GM23248 (cell line): ENCODE measurements around the gene SHH. TPM values are rescaled to one million over a fixed set of nuclear protein-coding genes. Genes with fewer than 3 reads are reported as not detected.

ENCODE experiments used
- DNase-seq: peaks from one replicate; pipeline ENCODE4 v3.0.0-alpha.2; 2015
- H2AFZ ChIP-seq: fragments of 200-600 bp; sonication (generic); 2 replicates; pipeline ENCODE4 v1.6.1; 2016; ENCODE audit warnings: antibody characterized with exemption
- H3F3A ChIP-seq: fragments of 200-600 bp; sonication (generic); 2 replicates; pipeline ENCODE4 v1.6.1; 2016; ENCODE audit warnings: mild to moderate bottlenecking, antibody characterized with exemption, mixed run types; ENCODE audit not compliant: insufficient read depth
- H3K27ac ChIP-seq: fragments of 200-600 bp; sonication (generic); 2 replicates; pipeline ENCODE4 v1.5.1; 2016; ENCODE audit warnings: mild to moderate bottlenecking
- H3K27me3 ChIP-seq: fragments of 200-600 bp; sonication (generic); replicated peaks from 2 replicates; pipeline ENCODE4 v1.6.1; 2016; ENCODE audit warnings: mild to moderate bottlenecking; ENCODE audit not compliant: insufficient read depth
- H3K36me3 ChIP-seq: fragments of 200-600 bp; sonication (generic); 2 replicates; pipeline ENCODE4 v1.6.1; 2016; ENCODE audit warnings: low read depth, mild to moderate bottlenecking
- H3K4me1 ChIP-seq: fragments of 200-600 bp; sonication (generic); 2 replicates; pipeline ENCODE4 v1.6.1; 2016; ENCODE audit warnings: mild to moderate bottlenecking; ENCODE audit not compliant: insufficient read depth
- H3K4me2 ChIP-seq: fragments of 200-600 bp; sonication (generic); one replicate; pipeline ENCODE4 v1.6.1; 2016; ENCODE audit warnings: mild to moderate bottlenecking; ENCODE audit not compliant: unreplicated experiment
- H3K4me3 ChIP-seq: fragments of 200-600 bp; sonication (generic); 2 replicates; pipeline ENCODE4 v1.5.1; 2016; ENCODE audit warnings: mild to moderate bottlenecking
- H3K79me2 ChIP-seq: fragments of 200-600 bp; sonication (generic); 2 replicates; pipeline ENCODE4 v1.6.1; 2016; ENCODE audit warnings: mild to moderate bottlenecking; ENCODE audit not compliant: insufficient read depth
- H3K9ac ChIP-seq: fragments of 200-600 bp; sonication (generic); 2 replicates; pipeline ENCODE4 v1.6.1; 2016; ENCODE audit warnings: mild to moderate bottlenecking
- H3K9me2 ChIP-seq: fragments of 200-600 bp; sonication (generic); 2 replicates; pipeline ENCODE4 v1.6.1; 2016; ENCODE audit warnings: mixed run types, mild to moderate bottlenecking, moderate library complexity; ENCODE audit not compliant: insufficient read depth
- H3K9me3 ChIP-seq: fragments of 200-600 bp; sonication (generic); one replicate; pipeline ENCODE4 v1.6.1; 2017; ENCODE audit warnings: low read depth
- H4K20me1 ChIP-seq: fragments of 200-600 bp; sonication (generic); 2 replicates; pipeline ENCODE4 v1.6.0; 2016; ENCODE audit not compliant: insufficient read depth
- EZH2 ChIP-seq: fragments of 200-600 bp; sonication (generic); IDR thresholded peaks from 2 replicates; pipeline ENCODE4 v1.6.1; 2018; ENCODE audit warnings: antibody characterized with exemption, mild to moderate bottlenecking; ENCODE audit not compliant: insufficient read depth, poor library complexity, severe bottlenecking
- EZH2phosphoT487 ChIP-seq: fragments of 200-600 bp; sonication (generic); IDR thresholded peaks from 2 replicates; pipeline ENCODE4 v1.6.1; 2018; ENCODE audit warnings: antibody characterized with exemption, moderate library complexity, mild to moderate bottlenecking, low read depth; ENCODE audit not compliant: insufficient read depth
- WGBS, 2 experiments: methylation state at CpG; one replicate each; pipeline ENCODE4 v1.1.6; 2015 to 2017; ENCODE audit warnings: low lambda C conversion rate in 2 of 2, low coverage in 1 of 2; ENCODE audit errors: missing lambda C conversion rate in 2 of 2; 5-methylcytosine and 5-hydroxymethylcytosine counted together
- in situ Hi-C: fragments of 300-500 bp; cut with MboI; formaldehyde crosslinking; loops from 2 replicates; pipeline ENCODE4 v1.15.0; 2020
- polyA plus RNA-seq: library from polyadenylated mRNA; unstranded; fragments of >200 nt; fragmentation: Nextera tagmentation; extraction: Ambion mirVana; gene quantifications from 2 replicates; pipeline ENCODE4 v1.2.1, GENCODE V29; 2016
- total RNA-seq: library from RNA; depleted of rRNA; stranded (reverse); fragments of >200 nt; shearing (Covaris generic); gene quantifications from 2 replicates; pipeline ENCODE4 v1.2.3, GENCODE V29; 2014

Gene SHH
- total and polyA plus RNA-seq, 2 experiments from 2014 or later = not detected

GRCh38 chr7:155782466-155782865 lies 29.8 kb downstream of the SHH start:
- Histone ChIP-seq H3K4me3 (no peak overlapping the region), H3K36me3 (peaks cover 4% of the 10 kb centered on the region; the same call in 1 of the 2 replicates), H3K79me2 (peaks cover 5% of the 10 kb centered on the region; the same call in 1 of the 2 replicates), H3K27me3 (no peaks in the 10 kb centered on the region), H3F3A (peaks cover 16% of the 10 kb centered on the region), H3K9me3 (no peaks in the 10 kb centered on the region), H3K27ac (no peak overlapping the region), H4K20me1 (no peaks in the 10 kb centered on the region), H3K9ac (no peak overlapping the region), H3K4me2 (no peak overlapping the region), H3K4me1 (no peaks in the 10 kb centered on the region), H2AFZ (no peak overlapping the region), H3K9me2 (no peaks in the 10 kb centered on the region)
- TF ChIP-seq EZH2 = no peak
- TF ChIP-seq EZH2phosphoT487 = no peak
- WGBS, 2 experiments = 87 to 89% methylated on average over 10 of the region's 10 CpGs
- no peak for DNase-seq
- in situ Hi-C loops = no loop called here

- no peaks in the 10 kb centered on the region for H3K9me2 ChIP-seq
- peaks cover 16% of the 10 kb centered on the region for H3F3A ChIP-seq
- WGBS, 2 experiments = 88 to 90% methylated on average over 20 of the region's 20 CpGs
- no peak overlapping the region for H2AFZ ChIP-seq
- no peaks in the 10 kb centered on the region for H3K27me3 ChIP-seq
- no peaks in the 10 kb centered on the region for H3K9me3 ChIP-seq
- H3K9ac ChIP-seq = no peak overlapping the region
- no peak overlapping the region for H3K27ac ChIP-seq
- H3K4me2 ChIP-seq = no peak overlapping the region
- no peak for DNase-seq
- no peaks in the 10 kb centered on the region for H3K4me1 ChIP-seq
- H3K79me2 ChIP-seq = peaks cover 5% of the 10 kb centered on the region; the same call in 1 of the 2 replicates
- in situ Hi-C loops = no loop called here
- H3K36me3 ChIP-seq = peaks cover 4% of the 10 kb centered on the region; the same call in 1 of the 2 replicates
- H3K4me3 ChIP-seq = no peak overlapping the region
- TF ChIP-seq EZH2 = no peak
- TF ChIP-seq EZH2phosphoT487 = no peak
- no peaks in the 10 kb centered on the region for H4K20me1 ChIP-seq
These were observed 30.8 kb downstream of the SHH start for GRCh38 chr7:155781433-155781832.

- no peak for DNase-seq
- TF ChIP-seq EZH2 = no peak
- TF ChIP-seq EZH2phosphoT487 = no peak
- Histone ChIP-seq H3K79me2 (peaks cover 5% of the 10 kb centered on the region; the same call in 1 of the 2 replicates), H3K27me3 (no peaks in the 10 kb centered on the region), H3K9ac (no peak overlapping the region), H3F3A (peaks cover 11% of the 10 kb centered on the region), H3K4me1 (no peaks in the 10 kb centered on the region), H3K4me2 (no peak overlapping the region), H3K27ac (no peak overlapping the region), H2AFZ (no peak overlapping the region), H3K9me3 (no peaks in the 10 kb centered on the region), H3K36me3 (peaks cover 4% of the 10 kb centered on the region; the same call in 1 of the 2 replicates), H3K9me2 (no peaks in the 10 kb centered on the region), H4K20me1 (no peaks in the 10 kb centered on the region), H3K4me3 (no peak overlapping the region)
- in situ Hi-C loops = no loop called here
- WGBS, 2 experiments = 86 to 88% methylated on average over 23 to 24 of the region's 24 CpGs
These were observed 31.4 kb downstream of the SHH start for GRCh38 chr7:155780884-155781283.

- Histone ChIP-seq H3K27ac (no peak overlapping the region), H4K20me1 (no peaks in the 10 kb centered on the region), H3K9me2 (no peaks in the 10 kb centered on the region), H3K4me3 (no peak overlapping the region), H3K36me3 (peaks cover 16% of the 10 kb centered on the region; the same call in 1 of the 2 replicates), H3K79me2 (peaks cover 11% of the 10 kb centered on the region), H3F3A (no peaks in the 10 kb centered on the region), H3K27me3 (no peaks in the 10 kb centered on the region), H3K9ac (no peak overlapping the region), H3K4me1 (no peaks in the 10 kb centered on the region), H2AFZ (no peak overlapping the region), H3K9me3 (no peaks in the 10 kb centered on the region), H3K4me2 (no peak overlapping the region)
- in situ Hi-C loops = no loop called here
- DNase-seq = no peak
- WGBS, 2 experiments = 81 to 83% methylated on average over 6 of the region's 6 CpGs
- TF ChIP-seq EZH2 (no peak), EZH2phosphoT487 (no peak)
These were observed 33.9 kb downstream of the SHH start for GRCh38 chr7:155778349-155778748.

GRCh38 chr7:155776606-155777005 lies 35.7 kb downstream of the SHH start:
- no peaks in the 10 kb centered on the region for H3K27me3 ChIP-seq
- H3F3A ChIP-seq = no peaks in the 10 kb centered on the region
- no peak overlapping the region for H2AFZ ChIP-seq
- DNase-seq = no peak
- no peak overlapping the region for H3K9ac ChIP-seq
- H3K79me2 ChIP-seq = peaks cover 12% of the 10 kb centered on the region
- 89 to 91% methylated on average over 8 of the region's 8 CpGs for WGBS, 2 experiments
- H3K27ac ChIP-seq = no peak overlapping the region
- H3K36me3 ChIP-seq = peaks cover 16% of the 10 kb centered on the region; the same call in 1 of the 2 replicates
- no peaks in the 10 kb centered on the region for H3K4me1 ChIP-seq
- no peaks in the 10 kb centered on the region for H4K20me1 ChIP-seq
- in situ Hi-C loops = no loop called here
- H3K4me2 ChIP-seq = no peak overlapping the region
- H3K4me3 ChIP-seq = no peak overlapping the region
- H3K9me2 ChIP-seq = no peaks in the 10 kb centered on the region
- no peaks in the 10 kb centered on the region for H3K9me3 ChIP-seq
- TF ChIP-seq EZH2 (no peak), EZH2phosphoT487 (no peak)
